GM10266 (cell line): Measurements from ENCODE around the gene CASKIN2.
"Not testable (repeated sequence)": the region's sequence is repeated elsewhere in the genome, so short reads cannot be mapped to it uniquely, and the experiment has no call there.

Experiments
- DNase-seq: peaks from one replicate; pipeline ENCODE4 v3.0.0; 2012; ENCODE audit errors: extremely low spot score
- CTCF ChIP-seq: IDR thresholded peaks from 2 replicates; pipeline ENCODE4 v1.5.1; 2012; ENCODE audit warnings: mild to moderate bottlenecking, low read depth; ENCODE audit not compliant: control insufficient read depth, insufficient read depth; ENCODE audit errors: missing control alignments

The CASKIN2 gene

GRCh38 chr17:75524970-75525805 is 9.9 kb upstream of the CASKIN2 start, which contains the start of gene LLGL2:
TSS of gene LLGL2 (plus strand) at chr17:75525697. CDS start at chr17:75543427, 17,730 bp downstream.
- peak; percentile 98 for DNase-seq
- TF ChIP-seq CTCF = peak; percentile 59

- no peak for TF ChIP-seq CTCF
Observed at GRCh38 chr17:75524269-75524969, 9.1 kb upstream of the CASKIN2 start.

GRCh38 chr17:75523647-75524046 is 8.3 kb upstream of the CASKIN2 start:
- DNase-seq = no peak
- TF ChIP-seq CTCF = no peak

More at GRCh38 chr17:75524269-75524969, 9.1 kb upstream of the CASKIN2 start:
- no peak for DNase-seq

GRCh38 chr17:75521951-75522727 is 6.8 kb upstream of the CASKIN2 start:
- no peak for TF ChIP-seq CTCF
- DNase-seq = no peak

- TF ChIP-seq CTCF = no peak
- DNase-seq = no peak
Observed at GRCh38 chr17:75521290-75521689, 6.0 kb upstream of the CASKIN2 start.

GRCh38 chr17:75520413-75520812 is 5.1 kb upstream of the CASKIN2 start:
- not testable (repeated sequence) for DNase-seq

GRCh38 chr17:75518983-75519537 is 3.7 kb upstream of the CASKIN2 start:
- DNase-seq = no peak
- TF ChIP-seq CTCF = no peak
